GM12878 (cell line): ENCODE measurements around the gene UTP14C. TPM values are rescaled to one million over a fixed set of nuclear protein-coding genes. Genes with fewer than 3 reads are reported as not detected.

ENCODE experiments used
- ATAC-seq: fragments of 200-7000 bp; cut with Tn5 transposase; 3 replicates; pipeline ENCODE4 v1.9.1; 2020; ENCODE audit warnings: mild to moderate bottlenecking, moderate library complexity
- BruUV-seq: library from RNA; stranded (reverse); fragments of 400-500 nt; replicated peaks from 2 replicates; lab custom pipeline; 2021; lab: Mats Ljungman, UMichigan
- CTCF ChIA-PET: fragments of 300-600 bp; sonication (Branson Sonifier 250); formaldehyde crosslinking; extraction: SDS; loops from one replicate; lab custom pipeline; 2021; ENCODE audit warnings: inconsistent platforms; lab: Yijun Ruan, JAX
- POLR2A ChIA-PET: fragments of 350-600 bp; formaldehyde crosslinking; extraction: SDS; loops from one replicate; lab custom pipeline; 2021; ENCODE audit warnings: inconsistent platforms; lab: Charles Lee
- RAD21 ChIA-PET: fragments of 300-600 bp; sonication (Branson Sonifier 250); formaldehyde crosslinking; loops from one replicate; lab custom pipeline; 2023; ENCODE audit warnings: antibody characterized with exemption; ENCODE audit not compliant: unreplicated experiment; lab: Charles Lee
- SMC1A ChIA-PET: fragments of 300-600 bp; sonication (Branson Sonifier 250); formaldehyde crosslinking; loops from one replicate; lab custom pipeline; 2023; ENCODE audit not compliant: unreplicated experiment, uncharacterized antibody; lab: Charles Lee
- DNase-seq: peaks from one replicate; pipeline ENCODE4 v3.0.0-alpha.2; 2011; ENCODE audit warnings: low read depth, low spot score
- FAIRE-seq: peaks from 3 replicates; lab custom pipeline; 2011; peaks lifted over from hg19 to GRCh38; lab: Jason Lieb, UNC
- H2AFZ ChIP-seq: 2 replicates; pipeline ENCODE4 v1.6.0; 2011; ENCODE audit warnings: low read depth, low read length, control low read depth; ENCODE audit not compliant: control insufficient read depth
- H3K27ac ChIP-seq: 2 replicates; pipeline ENCODE4 v1.5.1; 2011; ENCODE audit warnings: control low read depth; ENCODE audit not compliant: control insufficient read depth, insufficient read depth
- H3K27me3 ChIP-seq, 2 experiments: replicated peaks in 1 of 2; 2 replicates each; pipeline versions ENCODE4 v1.6.0 to v1.6.1; 2011; ENCODE audit warnings: low read length in 1 of 2; ENCODE audit not compliant: control insufficient read depth in 2 of 2, insufficient read depth in 2 of 2
- H3K36me3 ChIP-seq, 2 experiments: 2 replicates each; pipeline ENCODE4 v1.5.1; 2011; ENCODE audit warnings: low read length in 1 of 2; ENCODE audit not compliant: control insufficient read depth in 2 of 2, insufficient read depth in 2 of 2
- H3K4me1 ChIP-seq: 2 replicates; pipeline ENCODE4 v1.6.1; 2011; ENCODE audit warnings: mild to moderate bottlenecking, low read length, moderate library complexity, mixed read lengths; ENCODE audit not compliant: control insufficient read depth, insufficient read depth
- H3K4me2 ChIP-seq: 2 replicates; pipeline ENCODE4 v1.6.0; 2011; ENCODE audit warnings: control low read depth; ENCODE audit not compliant: control insufficient read depth, insufficient read depth
- H3K4me3 ChIP-seq: fragments of 200-600 bp; sonication (generic); 2 replicates; pipeline ENCODE4 v1.5.1; 2016
- H3K79me2 ChIP-seq: 2 replicates; pipeline ENCODE4 v1.6.0; 2011; ENCODE audit warnings: low read length; ENCODE audit not compliant: control insufficient read depth, insufficient read depth
- H3K9ac ChIP-seq: 2 replicates; pipeline ENCODE4 v1.8.0; 2011; ENCODE audit warnings: low read length, control low read depth, mixed read lengths; ENCODE audit not compliant: control insufficient read depth, insufficient read depth
- H3K9me3 ChIP-seq: replicated peaks from 3 replicates; pipeline ENCODE4 v1.5.1; 2011; ENCODE audit warnings: mild to moderate bottlenecking, low read length; ENCODE audit not compliant: control insufficient read depth, insufficient read depth
- H4K20me1 ChIP-seq: 2 replicates; pipeline ENCODE4 v1.6.0; 2011; ENCODE audit not compliant: control insufficient read depth, insufficient read depth
- KLF5 ChIP-seq: fragments of 450-650 bp; IDR thresholded peaks from 2 replicates; pipeline ENCODE4 v1.6.1; 2014; ENCODE audit warnings: mild to moderate bottlenecking; ENCODE audit not compliant: partially characterized antibody
- NR2C2 ChIP-seq: IDR thresholded peaks from 2 replicates; pipeline ENCODE4 v1.6.1; 2011; ENCODE audit warnings: borderline replicate concordance, low read depth; ENCODE audit not compliant: control insufficient read depth, insufficient read length
- POU2F2 ChIP-seq: IDR thresholded peaks from 3 replicates; pipeline ENCODE4 v1.6.1; 2011; ENCODE audit warnings: low read depth, mild to moderate bottlenecking, low read length, borderline replicate concordance
- SKIL ChIP-seq: fragments of 450-650 bp; IDR thresholded peaks from 2 replicates; pipeline ENCODE4 v1.6.1; 2017; ENCODE audit warnings: mild to moderate bottlenecking, low read depth, inconsistent platforms; ENCODE audit not compliant: poor library complexity, severe bottlenecking
- STAT1 ChIP-seq: fragments of 450-650 bp; conservative IDR thresholded peaks from 2 replicates; pipeline ENCODE4 v1.6.1; 2014; ENCODE audit warnings: antibody characterized with exemption, mild to moderate bottlenecking
- SUZ12 ChIP-seq: fragments of 200-600 bp; sonication (generic); IDR thresholded peaks from one replicate; pipeline ENCODE4 v1.6.1; 2018; ENCODE audit warnings: antibody characterized with exemption, mild to moderate bottlenecking; ENCODE audit not compliant: unreplicated experiment
- WGBS: methylation state at CpG from one replicate; pipeline ENCODE4 v1.1.6; 2016; ENCODE audit warnings: low lambda C conversion rate; ENCODE audit not compliant: insufficient replicate concordance, insufficient coverage; ENCODE audit errors: missing lambda C conversion rate; 5-methylcytosine and 5-hydroxymethylcytosine counted together
- in situ Hi-C: fragments of 300-500 bp; cut with MboI; formaldehyde crosslinking; loops from 9 replicates; pipeline ENCODE4 v1.14.3; 2018; ENCODE audit warnings: mixed read lengths
- intact Hi-C: fragments of 100-400 bp; cut with micrococcal nuclease; formaldehyde crosslinking; loops from one replicate; pipeline ENCODE4 v1.14.2; 2022; ENCODE audit not compliant: unreplicated experiment
- polyA plus RNA-seq, 11 experiments: library from polyadenylated mRNA; depleted of rRNA in 4 of 11; unstranded in 6 of 11; stranded (reverse) in 5 of 11; fragments of >200 nt; fragmentation: Nextera tagmentation in 4 of 11; fragmentation: Illumina TruSeq in 1 of 11; extraction: Ambion mirVana in 4 of 11; extraction: Trizol in 1 of 11; gene quantifications; 1 replicate in 1 of 11; 2 replicates in 10 of 11; pipeline versions ENCODE4 v1.2.1 to v1.2.3, GENCODE V29; 2011 to 2016; ENCODE audit warnings: inconsistent platforms in 2 of 11, missing spikeins in 2 of 11, low read depth in 1 of 11
- total RNA-seq, 4 experiments: library from RNA; depleted of rRNA in 3 of 4; stranded (reverse); fragments of >200 nt in 3 of 4; fragmentation: Illumina TruSeq in 1 of 4; extraction: Trizol in 1 of 4; gene quantifications; 2 replicates each; pipeline versions ENCODE4 v1.2.1 to v1.2.3, GENCODE V29; 2013 to 2021

UTP14C gene
- total and polyA plus RNA-seq, 10 of the 15 experiments (the other 5 are each of a cell fraction or from before 2014, with no cell fraction given) = 3.4 to 11.2 (median 6.0) TPM

GRCh38 chr13:51998723-51999509 is 25.6 kb upstream of the UTP14C start:
- in situ Hi-C loops (no loop called here), intact Hi-C loops (loop anchor here (5.0 kb wide), 1 partner anchor 102 kb away; no protein-coding TSS in a partner anchor)
- FAIRE-seq = no peak
- no peak overlapping the region for H3K9ac ChIP-seq
- TF ChIP-seq STAT1 = no peak
- ChIA-PET POLR2A (no interaction called here), SMC1A (interaction anchor here (0.8 to 2.4 kb wide), 6 partner anchors 9 to 129 kb away, joined by 3 to 7 read pairs (median 4); no protein-coding TSS in a partner anchor), RAD21 (interaction anchor here (1.2 to 2.1 kb wide), 2 partner anchors 86 to 129 kb away, joined by 3 to 6 read pairs; no protein-coding TSS in a partner anchor), CTCF (interaction anchor here (1.0 to 3.3 kb wide), 4 partner anchors 13 to 103 kb away, joined by 3 to 15 read pairs (median 3); partner anchors contain the start of gene ALG11)
- no peaks in the 10 kb centered on the region for H3K4me1 ChIP-seq
- no peak overlapping the region for H3K27ac ChIP-seq
- no peak for DNase-seq
- H3K36me3 ChIP-seq = no peaks in the 10 kb centered on the region
- 18% methylated on average over 6 of the region's 6 CpGs for WGBS
- no peak for ATAC-seq
- H3K4me2 ChIP-seq = no peak overlapping the region
- H3K4me3 ChIP-seq = no peak overlapping the region
- H3K27me3 ChIP-seq = peaks cover 3 to 11% of the 10 kb centered on the region in 2 experiments; a peak in 3 of 4 replicates
- no peak overlapping the region for H2AFZ ChIP-seq
- no peaks in the 10 kb centered on the region for H3K9me3 ChIP-seq
- no TSS peak for BruUV-seq
- H3K79me2 ChIP-seq = no peaks in the 10 kb centered on the region
- no peaks in the 10 kb centered on the region for H4K20me1 ChIP-seq

GRCh38 chr13:51999510-51999911 is 25.0 kb upstream of the UTP14C start:
- no peaks in the 10 kb centered on the region for H3K36me3 ChIP-seq
- no peaks in the 10 kb centered on the region for H3K79me2 ChIP-seq
- H3K27me3 ChIP-seq = peaks cover 3 to 11% of the 10 kb centered on the region in 2 experiments; a peak in 3 of 4 replicates
- ChIA-PET SMC1A (interaction anchor here (0.8 to 2.4 kb wide), 5 partner anchors 9 to 128 kb away, joined by 3 to 7 read pairs (median 6); no protein-coding TSS in a partner anchor), CTCF (interaction anchor here (0.6 to 5.5 kb wide), 8 partner anchors 8 to 868 kb away, joined by 3 to 36 read pairs (median 4); partner anchors contain the start of gene VPS36)
- DNase-seq (no peak), FAIRE-seq (no peak), ATAC-seq (no peak)
- H3K9me3 ChIP-seq = no peaks in the 10 kb centered on the region
- no peaks in the 10 kb centered on the region for H3K4me1 ChIP-seq
- BruUV-seq = no TSS peak
- H3K27ac ChIP-seq = no peak overlapping the region
- intact Hi-C loops (loop anchor here (5.0 kb wide), 1 partner anchor 102 kb away; no protein-coding TSS in a partner anchor), in situ Hi-C loops (no loop called here)
- 27% methylated on average over 13 of the region's 13 CpGs for WGBS
- no peaks in the 10 kb centered on the region for H4K20me1 ChIP-seq
- TF ChIP-seq POU2F2 = no peak
- TF ChIP-seq SKIL = no peak
- TF ChIP-seq SUZ12 = no peak
- no peak for TF ChIP-seq NR2C2
- TF ChIP-seq KLF5 = no peak
- TF ChIP-seq, all 136 proteins: peak for 0
- no peak overlapping the region for H3K9ac ChIP-seq
- no peak overlapping the region for H3K4me3 ChIP-seq
- H2AFZ ChIP-seq = no peak overlapping the region
- RAD21 ChIA-PET = interaction anchor here (1.1 to 2.1 kb wide), 2 partner anchors 104 to 128 kb away, joined by 3 to 6 read pairs; no protein-coding TSS in a partner anchor
- POLR2A ChIA-PET = no interaction called here
- H3K4me2 ChIP-seq = no peak overlapping the region
